ENCODE results near the gene TSSC4.

The TSSC4 gene

DNA sequence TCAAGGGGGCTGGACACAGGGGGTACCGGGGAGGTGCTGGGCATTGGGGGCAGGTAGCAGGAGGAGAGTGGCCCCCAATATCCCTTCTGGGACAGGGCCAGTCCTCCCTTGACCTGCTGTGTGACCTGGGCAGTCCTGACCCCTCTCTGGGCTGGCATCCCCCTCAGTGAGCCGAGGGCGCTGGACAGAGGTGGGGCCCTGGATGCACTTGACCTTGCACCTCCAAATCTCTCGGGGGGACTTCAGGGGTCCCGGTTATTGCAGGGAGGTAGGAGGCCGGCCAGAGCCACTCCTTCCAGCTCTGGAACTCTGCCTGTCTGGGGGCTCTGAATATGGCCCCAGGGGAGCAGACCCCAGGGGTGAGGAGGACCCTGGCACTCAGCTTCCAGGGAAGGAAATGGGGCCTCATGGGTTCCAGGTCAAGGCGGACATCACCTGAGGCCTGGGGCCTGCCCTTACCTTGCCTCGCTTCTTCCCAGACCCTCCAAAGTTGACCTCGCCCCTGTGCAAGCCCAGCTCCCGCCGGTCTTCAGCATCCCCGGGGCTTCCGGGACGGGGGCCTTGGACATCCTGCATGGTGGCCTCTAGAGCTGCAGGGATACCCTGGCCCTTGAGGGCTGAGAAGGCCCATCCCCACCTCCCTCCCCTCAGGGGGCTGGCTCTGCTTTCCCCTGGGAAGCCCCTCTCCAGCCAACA is 22.1 kb downstream of the TSSC4 start:
- TF ChIP-seq, protein P1, sequence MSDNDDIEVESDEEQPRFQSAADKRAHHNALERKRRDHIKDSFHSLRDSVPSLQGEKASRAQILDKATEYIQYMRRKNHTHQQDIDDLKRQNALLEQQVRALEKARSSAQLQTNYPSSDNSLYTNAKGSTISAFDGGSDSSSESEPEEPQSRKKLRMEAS (IDR thresholded peaks at IDR 0.05) = no peak
- TF ChIP-seq, protein P2, sequence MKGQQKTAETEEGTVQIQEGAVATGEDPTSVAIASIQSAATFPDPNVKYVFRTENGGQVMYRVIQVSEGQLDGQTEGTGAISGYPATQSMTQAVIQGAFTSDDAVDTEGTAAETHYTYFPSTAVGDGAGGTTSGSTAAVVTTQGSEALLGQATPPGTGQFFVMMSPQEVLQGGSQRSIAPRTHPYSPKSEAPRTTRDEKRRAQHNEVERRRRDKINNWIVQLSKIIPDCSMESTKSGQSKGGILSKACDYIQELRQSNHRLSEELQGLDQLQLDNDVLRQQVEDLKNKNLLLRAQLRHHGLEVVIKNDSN (IDR thresholded peaks at IDR 0.05) = no peak
- TF ChIP-seq NFIC (IDR thresholded peaks at IDR 0.05) = no peak
- TF ChIP-seq EGR1 (IDR thresholded peaks at IDR 0.05) = no peak
- TF ChIP-seq, protein P3, sequence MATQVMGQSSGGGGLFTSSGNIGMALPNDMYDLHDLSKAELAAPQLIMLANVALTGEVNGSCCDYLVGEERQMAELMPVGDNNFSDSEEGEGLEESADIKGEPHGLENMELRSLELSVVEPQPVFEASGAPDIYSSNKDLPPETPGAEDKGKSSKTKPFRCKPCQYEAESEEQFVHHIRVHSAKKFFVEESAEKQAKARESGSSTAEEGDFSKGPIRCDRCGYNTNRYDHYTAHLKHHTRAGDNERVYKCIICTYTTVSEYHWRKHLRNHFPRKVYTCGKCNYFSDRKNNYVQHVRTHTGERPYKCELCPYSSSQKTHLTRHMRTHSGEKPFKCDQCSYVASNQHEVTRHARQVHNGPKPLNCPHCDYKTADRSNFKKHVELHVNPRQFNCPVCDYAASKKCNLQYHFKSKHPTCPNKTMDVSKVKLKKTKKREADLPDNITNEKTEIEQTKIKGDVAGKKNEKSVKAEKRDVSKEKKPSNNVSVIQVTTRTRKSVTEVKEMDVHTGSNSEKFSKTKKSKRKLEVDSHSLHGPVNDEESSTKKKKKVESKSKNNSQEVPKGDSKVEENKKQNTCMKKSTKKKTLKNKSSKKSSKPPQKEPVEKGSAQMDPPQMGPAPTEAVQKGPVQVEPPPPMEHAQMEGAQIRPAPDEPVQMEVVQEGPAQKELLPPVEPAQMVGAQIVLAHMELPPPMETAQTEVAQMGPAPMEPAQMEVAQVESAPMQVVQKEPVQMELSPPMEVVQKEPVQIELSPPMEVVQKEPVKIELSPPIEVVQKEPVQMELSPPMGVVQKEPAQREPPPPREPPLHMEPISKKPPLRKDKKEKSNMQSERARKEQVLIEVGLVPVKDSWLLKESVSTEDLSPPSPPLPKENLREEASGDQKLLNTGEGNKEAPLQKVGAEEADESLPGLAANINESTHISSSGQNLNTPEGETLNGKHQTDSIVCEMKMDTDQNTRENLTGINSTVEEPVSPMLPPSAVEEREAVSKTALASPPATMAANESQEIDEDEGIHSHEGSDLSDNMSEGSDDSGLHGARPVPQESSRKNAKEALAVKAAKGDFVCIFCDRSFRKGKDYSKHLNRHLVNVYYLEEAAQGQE (IDR thresholded peaks at IDR 0.05; ENCODE audit: low read depth) = no peak
- TF ChIP-seq FOXM1 (IDR thresholded peaks at IDR 0.05; ENCODE audit: borderline replicate concordance, low read depth) = no peak
- TF ChIP-seq RAD21 (IDR thresholded peaks at IDR 0.05; ENCODE audit: low read depth) = no peak
- TF ChIP-seq CEBPB (IDR thresholded peaks at IDR 0.05) = no peak
- TF ChIP-seq TAF1 (IDR thresholded peaks at IDR 0.05; ENCODE audit: low read depth) = no peak
- no peak for TF ChIP-seq TEAD4 (IDR thresholded peaks at IDR 0.05)
- no peak for TF ChIP-seq TCF12 (IDR thresholded peaks at IDR 0.05; ENCODE audit: low read depth)
- no peak for TF ChIP-seq ZBTB7A (IDR thresholded peaks at IDR 0.05; ENCODE audit: low read depth)
- TF ChIP-seq EP300 (IDR thresholded peaks at IDR 0.05; ENCODE audit: borderline replicate concordance) = no peak
- no peak for TF ChIP-seq CREB1 (IDR thresholded peaks at IDR 0.05; ENCODE audit: low read depth)
- no peak for TF ChIP-seq YY1 (IDR thresholded peaks at IDR 0.05; ENCODE audit: low read depth)

DNA sequence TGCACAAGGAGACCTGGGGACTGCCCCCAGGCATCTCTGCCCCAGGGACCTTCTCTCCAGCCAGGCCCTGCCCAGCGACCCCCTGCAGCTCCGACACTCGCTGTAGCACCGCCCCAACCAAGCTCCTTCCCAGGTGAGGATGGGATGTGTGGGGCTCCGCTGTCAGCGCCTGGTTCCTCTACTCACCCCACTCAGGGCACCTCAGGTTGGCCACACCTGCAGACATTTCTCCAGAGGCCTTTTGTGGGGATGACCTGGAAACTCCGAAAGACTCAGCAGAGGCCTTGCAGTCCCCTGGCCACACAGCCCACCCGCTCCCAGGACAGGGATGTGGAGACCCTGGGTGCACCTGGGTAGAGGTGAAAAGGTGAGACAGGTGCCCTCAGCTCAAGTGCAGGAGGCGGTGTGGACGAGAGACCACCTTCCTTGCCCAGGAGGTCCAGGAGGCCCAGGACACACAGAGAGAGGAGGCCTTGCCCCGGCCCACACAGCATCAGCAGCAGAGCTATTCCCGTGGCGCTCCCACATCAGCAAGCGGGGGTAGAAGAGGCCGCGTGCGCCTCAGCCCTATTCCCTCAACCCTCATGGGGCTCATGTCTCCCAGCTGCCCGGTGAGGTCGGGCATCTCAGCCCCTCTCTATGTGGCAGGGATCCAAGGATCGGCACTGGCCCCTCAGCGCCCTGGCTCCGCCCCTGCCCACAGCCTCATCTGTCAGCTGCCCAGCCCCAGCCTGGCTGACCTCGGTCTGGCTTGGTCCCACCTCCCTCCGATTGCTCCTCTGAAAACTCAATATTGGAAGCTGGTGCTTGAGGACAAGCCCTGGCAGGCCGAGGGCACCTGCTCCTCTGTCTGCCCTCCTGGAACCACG is 22.8 kb downstream of the TSSC4 start:
- TF ChIP-seq RAD21 (IDR thresholded peaks at IDR 0.05; ENCODE audit: low read depth) (no peak), CREB1 (IDR thresholded peaks at IDR 0.05; ENCODE audit: low read depth) (no peak), EGR1 (IDR thresholded peaks at IDR 0.05) (no peak), TCF12 (IDR thresholded peaks at IDR 0.05; ENCODE audit: low read depth) (no peak), NFIC (IDR thresholded peaks at IDR 0.05) (no peak), EP300 (IDR thresholded peaks at IDR 0.05; ENCODE audit: borderline replicate concordance) (no peak), FOXM1 (IDR thresholded peaks at IDR 0.05; ENCODE audit: borderline replicate concordance, low read depth) (no peak)
- TF ChIP-seq, protein P3 (IDR thresholded peaks at IDR 0.05; ENCODE audit: low read depth) = no peak
- TF ChIP-seq, protein P1 (IDR thresholded peaks at IDR 0.05) = no peak

DNA sequence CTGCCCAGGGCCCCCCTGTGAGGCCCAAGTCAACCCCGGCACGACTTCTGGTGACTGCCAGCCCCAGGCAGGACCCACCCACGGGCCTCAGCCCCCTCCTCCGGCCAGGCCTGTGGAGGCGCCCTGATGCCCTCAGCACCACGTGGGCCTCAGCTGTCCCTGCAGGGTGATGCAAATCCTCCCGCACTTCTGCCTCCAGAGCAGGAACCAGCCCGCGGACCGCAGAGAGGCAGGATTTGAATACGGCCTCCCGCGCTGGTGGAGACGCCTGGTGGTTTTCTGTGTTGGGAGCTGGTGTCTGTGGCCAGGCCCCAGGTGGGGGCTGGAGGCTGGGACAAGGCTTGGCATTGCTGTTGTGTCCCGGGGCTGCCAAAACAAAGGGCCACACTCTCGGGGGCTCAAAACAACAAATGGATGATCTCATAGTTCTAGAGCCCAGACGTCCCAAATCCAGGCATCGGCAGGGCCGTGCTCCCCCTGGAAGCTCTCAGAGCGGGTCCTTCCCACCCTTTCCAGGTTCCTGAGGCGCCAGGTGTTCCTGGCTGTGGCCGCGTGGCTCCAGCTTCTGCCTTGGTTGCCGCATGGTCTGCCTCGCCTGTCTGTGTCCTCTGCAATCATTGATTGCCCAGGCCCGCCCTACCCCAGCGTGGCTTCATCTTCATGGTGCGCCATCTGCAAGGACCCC is 24.4 kb downstream of the TSSC4 start:
- TF ChIP-seq TCF12 (IDR thresholded peaks at IDR 0.05; ENCODE audit: low read depth) = no peak
- no peak for TF ChIP-seq YY1 (IDR thresholded peaks at IDR 0.05; ENCODE audit: low read depth)
- TF ChIP-seq NFIC (IDR thresholded peaks at IDR 0.05) = no peak
- TF ChIP-seq, protein P3 (IDR thresholded peaks at IDR 0.05; ENCODE audit: low read depth) = no peak
- TF ChIP-seq RAD21 (IDR thresholded peaks at IDR 0.05; ENCODE audit: low read depth) = no peak
- TF ChIP-seq EP300 (IDR thresholded peaks at IDR 0.05; ENCODE audit: borderline replicate concordance) = no peak
- TF ChIP-seq, protein P2 (IDR thresholded peaks at IDR 0.05) = no peak
- TF ChIP-seq, protein P1 (IDR thresholded peaks at IDR 0.05) = no peak
- no peak for TF ChIP-seq TEAD4 (IDR thresholded peaks at IDR 0.05)
- no peak for TF ChIP-seq CREB1 (IDR thresholded peaks at IDR 0.05; ENCODE audit: low read depth)
- no peak for TF ChIP-seq TAF1 (IDR thresholded peaks at IDR 0.05; ENCODE audit: low read depth)
- no peak for TF ChIP-seq ZBTB7A (IDR thresholded peaks at IDR 0.05; ENCODE audit: low read depth)
- TF ChIP-seq EGR1 (IDR thresholded peaks at IDR 0.05) = no peak
- TF ChIP-seq FOXM1 (IDR thresholded peaks at IDR 0.05; ENCODE audit: borderline replicate concordance, low read depth) = no peak
- no peak for TF ChIP-seq CEBPB (IDR thresholded peaks at IDR 0.05)
